Panc1 (cell line): Measurements from ENCODE around the gene HUNK.

Experiments used
- CTCF ChIP-seq: fragments of 450-650 bp; IDR thresholded peaks from 2 replicates; pipeline ENCODE4 v1.5.1; 2017; ENCODE audit warnings: mild to moderate bottlenecking
- POLR2AphosphoS5 ChIP-seq: IDR thresholded peaks from 2 replicates; pipeline ENCODE4 v1.6.1; 2012; ENCODE audit warnings: mild to moderate bottlenecking, low read depth, low read length, moderate library complexity
- SIN3A ChIP-seq: IDR thresholded peaks from 2 replicates; pipeline ENCODE4 v1.6.1; 2012; ENCODE audit warnings: low read depth, mild to moderate bottlenecking, low read length, moderate library complexity, borderline replicate concordance; ENCODE audit not compliant: insufficient read depth

- TF ChIP-seq CTCF (no peak), POLR2AphosphoS5 (no peak), SIN3A (no peak)
Measured at GRCh38 chr21:31974454-31974985, 101.7 kb downstream of the HUNK start.
